ENCODE measurements around the gene APLP2.

APLP2 gene

DNA sequence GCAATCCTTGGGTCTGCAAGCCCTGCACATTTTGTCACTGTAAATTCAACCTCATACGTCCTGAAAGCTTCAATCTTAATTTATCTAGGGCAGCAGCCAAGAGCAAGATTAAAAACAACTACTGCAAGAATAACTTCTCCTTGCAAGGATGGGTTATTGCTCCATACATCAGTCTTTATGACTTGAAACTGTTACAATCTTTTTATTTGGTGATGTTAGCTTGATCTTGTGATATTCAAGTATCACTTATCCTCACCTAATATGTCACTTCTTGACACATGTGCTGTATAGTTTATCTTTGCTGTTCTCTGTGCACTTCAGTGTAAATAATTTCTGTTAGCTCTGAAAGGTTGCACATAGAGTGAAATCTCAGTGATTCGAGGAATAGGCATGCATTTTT lies 14.7 kb upstream of the APLP2 start:
- DNase-seq (ENCODE audit: extremely low read depth, insufficient read length): no peak
- Histone ChIP-seq H3K4me3 (replicated peaks; ENCODE audit: low read depth, low read length) (no peak overlapping the region), H3K27me3 (replicated peaks; ENCODE audit: control insufficient read depth, insufficient read depth, low read length) (no peaks in the 10 kb centered on the region), H3K36me3 (ENCODE audit: control insufficient read depth, insufficient read depth, low read length) (no peaks in the 10 kb centered on the region)
- TF ChIP-seq, protein P1, sequence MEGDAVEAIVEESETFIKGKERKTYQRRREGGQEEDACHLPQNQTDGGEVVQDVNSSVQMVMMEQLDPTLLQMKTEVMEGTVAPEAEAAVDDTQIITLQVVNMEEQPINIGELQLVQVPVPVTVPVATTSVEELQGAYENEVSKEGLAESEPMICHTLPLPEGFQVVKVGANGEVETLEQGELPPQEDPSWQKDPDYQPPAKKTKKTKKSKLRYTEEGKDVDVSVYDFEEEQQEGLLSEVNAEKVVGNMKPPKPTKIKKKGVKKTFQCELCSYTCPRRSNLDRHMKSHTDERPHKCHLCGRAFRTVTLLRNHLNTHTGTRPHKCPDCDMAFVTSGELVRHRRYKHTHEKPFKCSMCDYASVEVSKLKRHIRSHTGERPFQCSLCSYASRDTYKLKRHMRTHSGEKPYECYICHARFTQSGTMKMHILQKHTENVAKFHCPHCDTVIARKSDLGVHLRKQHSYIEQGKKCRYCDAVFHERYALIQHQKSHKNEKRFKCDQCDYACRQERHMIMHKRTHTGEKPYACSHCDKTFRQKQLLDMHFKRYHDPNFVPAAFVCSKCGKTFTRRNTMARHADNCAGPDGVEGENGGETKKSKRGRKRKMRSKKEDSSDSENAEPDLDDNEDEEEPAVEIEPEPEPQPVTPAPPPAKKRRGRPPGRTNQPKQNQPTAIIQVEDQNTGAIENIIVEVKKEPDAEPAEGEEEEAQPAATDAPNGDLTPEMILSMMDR (IDR thresholded peaks at IDR 0.05; ENCODE audit: insufficient read depth, low read length, poor library complexity, severe bottlenecking): no peak

DNA sequence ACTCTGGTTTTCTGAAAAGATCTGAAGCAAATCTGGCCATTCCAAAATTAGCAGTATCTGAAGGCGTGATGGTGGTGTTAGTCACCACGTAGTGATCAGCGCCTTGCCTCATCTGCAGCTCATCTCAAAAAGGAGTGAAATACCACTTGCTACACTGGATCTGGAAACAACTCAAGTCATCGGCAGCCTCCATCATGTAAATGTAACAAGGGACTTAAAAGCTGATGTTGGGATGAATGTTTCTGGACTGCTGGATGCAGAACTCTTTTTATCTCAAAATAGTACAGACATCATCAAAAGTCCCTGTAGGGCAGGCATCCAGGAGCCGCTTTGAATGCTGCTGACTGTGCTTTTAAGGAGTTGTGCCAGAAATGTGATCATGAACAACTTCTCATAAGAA lies 14.1 kb upstream of the APLP2 start:
- TF ChIP-seq, protein P1 (IDR thresholded peaks at IDR 0.05; ENCODE audit: insufficient read depth, low read length, poor library complexity, severe bottlenecking): no peak
- Histone ChIP-seq H3K27me3 (replicated peaks; ENCODE audit: control insufficient read depth, insufficient read depth, low read length) (no peaks in the 10 kb centered on the region), H3K4me3 (replicated peaks; ENCODE audit: low read depth, low read length) (no peak overlapping the region), H3K36me3 (ENCODE audit: control insufficient read depth, insufficient read depth, low read length) (no peaks in the 10 kb centered on the region)
- no peak for DNase-seq (ENCODE audit: extremely low read depth, insufficient read length)

DNA sequence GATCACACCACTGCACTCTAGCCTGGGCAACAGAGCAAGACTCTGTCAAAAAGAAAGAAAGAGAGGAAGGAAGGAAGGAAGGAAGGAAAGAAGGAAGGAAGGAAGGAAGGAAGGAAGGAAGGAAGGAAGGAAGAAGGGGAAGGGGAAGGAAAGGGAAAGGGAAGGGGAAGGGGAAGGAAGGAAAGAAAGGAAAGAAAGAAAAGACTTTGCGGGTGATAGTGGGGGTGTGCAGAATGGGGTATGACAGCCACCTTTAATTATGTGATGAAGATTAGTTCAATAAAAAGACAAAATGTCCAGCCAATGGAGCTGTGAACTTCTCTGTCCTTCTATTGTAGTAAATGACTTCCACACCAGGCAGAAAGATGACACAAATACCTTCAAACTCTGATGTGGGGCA lies 8.7 kb upstream of the APLP2 start:
- Histone ChIP-seq H3K4me3 (replicated peaks; ENCODE audit: low read depth, low read length) (no peak overlapping the region), H3K27me3 (replicated peaks; ENCODE audit: control insufficient read depth, insufficient read depth, low read length) (no peaks in the 10 kb centered on the region; the same call in none of the 2 replicates), H3K36me3 (ENCODE audit: control insufficient read depth, insufficient read depth, low read length) (no peaks in the 10 kb centered on the region)
- no peak for DNase-seq (ENCODE audit: extremely low read depth, insufficient read length)
- TF ChIP-seq, protein P1 (IDR thresholded peaks at IDR 0.05; ENCODE audit: insufficient read depth, low read length, poor library complexity, severe bottlenecking): no peak

DNA sequence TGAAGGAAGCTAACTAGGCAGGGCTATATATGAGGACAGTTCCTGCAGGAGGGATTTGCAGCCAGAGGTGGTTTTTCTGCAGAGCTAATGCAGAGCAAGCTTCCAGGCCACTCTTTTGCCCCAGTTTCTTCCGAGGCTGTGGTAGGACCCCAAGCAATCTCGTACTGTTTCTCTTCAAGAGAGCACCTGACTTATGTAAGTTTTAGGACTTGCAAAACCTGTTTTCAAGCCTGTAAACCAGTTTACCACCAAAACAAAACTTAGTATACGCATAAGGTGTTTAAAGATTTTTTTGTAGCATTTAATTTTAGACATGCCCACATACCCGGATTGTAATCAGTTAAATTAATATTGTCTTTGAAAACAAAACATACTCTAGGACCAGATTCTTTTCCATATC lies 7.7 kb upstream of the APLP2 start:
- DNase-seq (ENCODE audit: extremely low read depth, insufficient read length): no peak
- TF ChIP-seq, protein P1 (IDR thresholded peaks at IDR 0.05; ENCODE audit: insufficient read depth, low read length, poor library complexity, severe bottlenecking): no peak
- H3K27me3 ChIP-seq (replicated peaks; ENCODE audit: control insufficient read depth, insufficient read depth, low read length): no peaks in the 10 kb centered on the region; the same call in none of the 2 replicates
- no peaks in the 10 kb centered on the region for H3K36me3 ChIP-seq (ENCODE audit: control insufficient read depth, insufficient read depth, low read length)
- no peak overlapping the region for H3K4me3 ChIP-seq (replicated peaks; ENCODE audit: low read depth, low read length)

DNA sequence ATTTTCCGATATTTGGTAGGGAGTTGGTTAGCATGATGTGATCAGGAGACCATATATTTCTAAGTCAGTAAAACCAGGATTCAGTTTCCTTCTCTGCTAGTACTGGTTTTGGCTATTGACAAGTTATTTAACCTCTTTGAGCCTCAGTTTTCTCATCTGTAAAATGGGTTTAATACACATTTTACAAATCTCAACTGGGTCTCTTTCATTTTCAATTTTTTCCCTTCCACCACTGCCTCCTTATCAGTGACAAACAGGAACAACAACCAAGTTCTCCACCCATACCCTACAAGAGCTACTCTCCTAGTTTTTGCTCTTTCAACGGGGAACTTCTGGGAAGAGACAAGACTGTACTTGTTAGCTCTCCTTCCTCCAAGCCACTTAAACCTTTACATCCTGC lies 6.2 kb upstream of the APLP2 start:
- TF ChIP-seq, protein P1 (IDR thresholded peaks at IDR 0.05; ENCODE audit: insufficient read depth, low read length, poor library complexity, severe bottlenecking): no peak
- Histone ChIP-seq H3K4me3 (replicated peaks; ENCODE audit: low read depth, low read length) (no peak overlapping the region), H3K27me3 (replicated peaks; ENCODE audit: control insufficient read depth, insufficient read depth, low read length) (no peaks in the 10 kb centered on the region; the same call in none of the 2 replicates), H3K36me3 (ENCODE audit: control insufficient read depth, insufficient read depth, low read length) (no peaks in the 10 kb centered on the region)
- no peak for DNase-seq (ENCODE audit: extremely low read depth, insufficient read length)

DNA sequence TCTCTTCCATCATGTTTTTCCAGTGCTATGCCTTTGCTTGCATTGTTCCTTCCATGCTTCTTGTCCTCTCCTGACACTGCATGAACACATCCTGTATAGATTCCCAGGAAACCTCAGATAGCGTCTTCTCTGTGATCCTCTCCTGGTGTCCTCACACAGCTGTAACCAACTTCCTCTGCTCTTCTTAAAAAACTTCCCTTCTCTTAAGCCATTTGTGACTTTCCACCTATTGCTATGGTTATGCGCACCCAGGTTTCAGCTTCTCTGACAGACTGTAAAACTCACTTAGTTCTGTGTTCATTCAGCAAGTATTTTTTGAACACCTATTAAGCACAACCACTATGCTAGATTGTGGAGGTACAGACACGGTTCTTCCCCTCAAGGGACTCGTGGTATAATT lies 5.1 kb upstream of the APLP2 start:
- no peaks in the 10 kb centered on the region; the same call in none of the 2 replicates for H3K27me3 ChIP-seq (replicated peaks; ENCODE audit: control insufficient read depth, insufficient read depth, low read length)
- no peak for DNase-seq (ENCODE audit: extremely low read depth, insufficient read length)
- H3K36me3 ChIP-seq (ENCODE audit: control insufficient read depth, insufficient read depth, low read length): no peaks in the 10 kb centered on the region
- TF ChIP-seq, protein P1 (IDR thresholded peaks at IDR 0.05; ENCODE audit: insufficient read depth, low read length, poor library complexity, severe bottlenecking): no peak
- no peak overlapping the region for H3K4me3 ChIP-seq (replicated peaks; ENCODE audit: low read depth, low read length)

Measured in GM06990 (cell line).